Skin of body (tissue), 2 donors: ENCODE data around the gene NFS1. TPM values are rescaled to one million over a fixed set of nuclear protein-coding genes. Genes with fewer than 3 reads are reported as not detected.

ENCODE experiments used
- DNase-seq: peaks from one replicate; lab custom pipeline; 2025; lab: John Stamatoyannopoulos, UW
- total RNA-seq: library from RNA; depleted of rRNA; stranded (reverse); fragments of >200 nt; gene quantifications from one replicate; pipeline ENCODE4 v1.2.3, GENCODE V29; 2014

Gene NFS1
- total RNA-seq, 1 donor from 2014 or later = 18.9 TPM

- DNase-seq = no peak
These were observed 18.5 kb downstream of the NFS1 start for GRCh38 chr20:35680452-35681183.

- no peak for DNase-seq
These were observed 24.2 kb downstream of the NFS1 start for GRCh38 chr20:35674921-35675320.

GRCh38 chr20:35673884-35674283 lies 25.3 kb downstream of the NFS1 start:
- no peak for DNase-seq

- DNase-seq = no peak
These were observed 29.5 kb downstream of the NFS1 start for GRCh38 chr20:35669681-35670080.

GRCh38 chr20:35669221-35669620 lies 29.9 kb downstream of the NFS1 start:
- DNase-seq = no peak

- no peak for DNase-seq
These were observed 33.2 kb downstream of the NFS1 start for GRCh38 chr20:35665949-35666288.

GRCh38 chr20:35664466-35665206 lies 34.5 kb downstream of the NFS1 start, which contains the start of the genes CPNE1 and RBM12:
TSS of gene CPNE1 (minus strand) at chr20:35664900. CDS start at chr20:35632923, 31,977 bp downstream.
TSS of gene RBM12 (minus strand) at chr20:35664900. CDS start at chr20:35655322, 9,578 bp downstream.
- peak; percentile 96 for DNase-seq

GRCh38 chr20:35663516-35664465 lies 35.4 kb downstream of the NFS1 start:
- no peak for DNase-seq

- DNase-seq = no peak
These were observed 36.6 kb downstream of the NFS1 start for GRCh38 chr20:35662551-35662950.

GRCh38 chr20:35661908-35662307 lies 37.2 kb downstream of the NFS1 start:
- no peak for DNase-seq

- DNase-seq = no peak
These were observed 38.1 kb downstream of the NFS1 start for GRCh38 chr20:35661053-35661452.

GRCh38 chr20:35660122-35660937 lies 38.8 kb downstream of the NFS1 start:
- no peak for DNase-seq

GRCh38 chr20:35657271-35657670 lies 41.9 kb downstream of the NFS1 start:
- no peak for DNase-seq

- DNase-seq = no peak
These were observed 44.7 kb downstream of the NFS1 start for GRCh38 chr20:35654415-35654814.

GRCh38 chr20:35653893-35654292 lies 45.3 kb downstream of the NFS1 start:
- DNase-seq = no peak

- no peak for DNase-seq
These were observed 45.8 kb downstream of the NFS1 start for GRCh38 chr20:35653430-35653734.

- DNase-seq = no peak
These were observed 46.3 kb downstream of the NFS1 start for GRCh38 chr20:35652641-35653429.

GRCh38 chr20:35651958-35652357 lies 47.2 kb downstream of the NFS1 start:
- DNase-seq = no peak

- no peak for DNase-seq
These were observed 48.5 kb downstream of the NFS1 start for GRCh38 chr20:35650632-35651031.

- no peak for DNase-seq
These were observed 50.3 kb downstream of the NFS1 start for GRCh38 chr20:35648836-35649235.
